ENCODE results near the gene COL12A1. TPM values are rescaled to one million over a fixed set of nuclear protein-coding genes. Genes with fewer than 3 reads are reported as not detected.

Gene COL12A1
- polyA plus RNA-seq, 1 donor = 311 TPM

- no peak for DNase-seq (ENCODE audit: low read depth)
Observed at GRCh38 chr6:75145211-75145610, 60.6 kb downstream of the COL12A1 start.

GRCh38 chr6:75144386-75144785, 61.5 kb downstream of the COL12A1 start:
- DNase-seq (ENCODE audit: low read depth) = no peak

- DNase-seq (ENCODE audit: low read depth) = no peak
Observed at GRCh38 chr6:75143191-75143590, 62.7 kb downstream of the COL12A1 start.

DNA sequence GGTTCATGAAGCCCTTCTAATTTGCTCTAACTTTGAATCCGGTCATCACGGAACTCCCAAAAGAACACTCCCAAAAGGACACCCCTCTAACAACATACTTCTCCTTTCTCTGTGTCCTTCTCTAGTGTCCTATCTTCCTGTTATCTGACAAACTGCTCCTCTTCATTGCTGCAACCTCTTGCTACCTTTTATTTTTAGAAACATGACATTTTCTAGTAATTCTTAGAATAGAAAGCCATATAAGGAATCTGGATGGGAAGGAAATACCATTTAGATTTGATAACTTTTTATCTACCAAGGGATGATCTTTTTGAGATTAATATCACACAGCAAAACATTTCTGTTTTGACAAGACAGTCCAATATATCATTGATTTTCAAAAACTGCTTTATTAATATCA, 63.1 kb downstream of the COL12A1 start:
- DNase-seq (ENCODE audit: low read depth) = no peak

DNA sequence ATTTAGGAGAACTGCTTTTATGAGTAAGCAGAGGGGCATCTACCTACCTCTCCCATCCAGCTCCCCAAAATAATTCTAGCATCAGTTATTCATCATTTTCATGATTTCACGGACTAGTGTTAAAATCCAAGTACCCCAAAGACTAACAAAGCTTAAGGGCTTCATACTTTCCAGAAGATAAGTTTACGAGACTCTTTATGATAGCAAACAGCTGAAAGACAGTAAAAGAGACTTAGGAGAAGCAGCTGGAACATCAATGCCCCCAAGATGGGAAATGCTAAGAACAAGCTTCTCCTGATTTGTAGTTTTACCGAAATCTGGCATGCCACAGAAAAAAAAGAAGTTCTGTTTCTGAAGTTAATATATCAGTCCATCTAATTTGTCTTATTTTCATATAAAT, 70.0 kb downstream of the COL12A1 start:
- DNase-seq (ENCODE audit: low read depth) = no peak

- DNase-seq (ENCODE audit: low read depth) = no peak
Observed at GRCh38 chr6:75135450-75135849, 70.4 kb downstream of the COL12A1 start.

DNA sequence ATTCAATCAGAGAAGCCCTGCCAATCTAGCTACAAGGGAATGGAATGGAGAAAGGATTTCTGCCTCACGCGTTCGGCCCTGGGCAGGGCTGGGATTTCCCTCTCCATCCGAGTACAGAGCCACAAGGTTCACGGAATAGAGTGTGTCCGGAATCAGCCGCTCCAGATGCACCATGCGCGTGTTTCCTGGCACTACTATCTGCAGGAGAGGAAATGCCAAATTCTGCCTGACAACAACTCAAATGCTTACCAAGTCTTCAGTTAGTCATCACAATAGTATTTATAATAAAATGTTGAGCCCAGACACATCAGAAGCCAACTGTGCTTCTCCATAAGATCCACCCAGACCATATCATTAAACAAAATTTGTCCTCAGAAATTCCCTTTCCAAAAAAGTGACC, 75.1 kb downstream of the COL12A1 start:
- no peak for DNase-seq (ENCODE audit: low read depth)

DNA sequence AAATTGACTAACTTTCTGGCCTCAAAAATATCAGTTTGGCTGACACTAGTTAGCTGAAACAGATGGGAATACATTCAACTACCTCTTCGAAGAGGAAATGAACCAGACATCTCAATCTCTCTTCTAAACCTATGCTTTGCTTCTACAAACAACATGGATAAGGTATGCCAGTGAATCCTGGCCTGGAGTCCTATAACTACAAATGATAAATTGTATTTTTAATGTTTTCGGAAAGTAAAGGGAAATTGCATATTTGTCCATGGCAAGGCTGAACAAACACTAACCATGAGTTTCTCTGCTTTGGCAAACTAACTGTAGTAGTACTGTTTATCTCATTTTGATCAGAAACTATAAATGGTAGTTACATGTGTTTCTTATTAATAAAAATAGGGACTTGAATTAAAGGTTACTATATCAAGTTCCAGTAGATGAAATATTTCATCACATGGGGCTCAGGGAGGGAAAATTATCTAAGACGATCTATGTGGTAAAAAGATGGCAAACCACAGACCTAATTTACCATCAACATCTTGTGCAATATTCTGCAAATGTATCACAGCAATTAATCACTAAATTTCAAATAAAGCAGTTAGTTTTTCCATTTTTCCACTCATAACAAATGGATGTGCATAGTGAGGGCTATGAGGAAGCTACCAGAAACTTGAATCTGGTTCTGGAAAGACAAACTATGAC, 76.8 kb downstream of the COL12A1 start:
- no peak for DNase-seq (ENCODE audit: low read depth)

GRCh38 chr6:75126518-75126917, 79.3 kb downstream of the COL12A1 start:
- no peak for DNase-seq (ENCODE audit: low read depth)

DNA sequence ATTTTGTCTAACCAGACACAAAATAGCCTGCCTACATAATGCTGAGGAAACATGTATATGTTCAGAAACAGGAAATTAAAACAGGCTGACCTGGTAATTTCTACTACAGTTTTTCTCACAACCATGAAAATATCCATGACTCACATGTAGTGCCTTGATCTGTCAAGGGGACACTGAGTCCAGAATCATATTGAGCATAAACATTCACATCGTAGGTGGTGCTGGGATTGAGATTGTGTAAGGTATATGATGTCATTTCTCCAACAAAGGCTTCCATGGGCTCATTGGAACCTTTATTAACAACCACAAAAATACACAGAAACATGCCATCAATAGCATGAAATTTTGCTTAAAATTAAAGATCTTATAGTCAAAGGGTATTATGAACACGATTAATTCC, 80.9 kb downstream of the COL12A1 start:
- DNase-seq (ENCODE audit: low read depth) = no peak

DNA sequence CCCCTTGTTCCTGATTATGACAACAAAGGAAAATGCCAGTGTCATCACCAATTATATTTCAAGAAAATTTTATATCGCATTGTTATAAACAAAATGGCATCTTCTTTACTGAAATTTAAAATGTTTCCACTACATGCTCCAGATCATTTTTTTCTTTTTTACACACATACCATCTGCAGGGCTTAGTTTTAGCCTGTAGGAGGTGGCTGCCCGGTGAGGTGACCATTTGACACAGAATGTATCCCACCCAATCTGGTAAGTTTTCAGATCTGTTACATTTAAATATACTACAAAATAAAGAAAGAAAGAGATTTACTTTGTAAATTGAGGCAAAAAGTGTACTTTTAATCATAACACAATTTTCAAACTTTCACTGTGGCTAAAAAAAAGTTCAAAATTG, 81.8 kb downstream of the COL12A1 start:
- no peak for DNase-seq (ENCODE audit: low read depth)

- DNase-seq (ENCODE audit: low read depth) = no peak
Observed at GRCh38 chr6:75118925-75119515, 86.8 kb downstream of the COL12A1 start.

GRCh38 chr6:75117701-75118100, 88.2 kb downstream of the COL12A1 start:
- no peak for DNase-seq (ENCODE audit: low read depth)

- DNase-seq (ENCODE audit: low read depth) = no peak
Observed at GRCh38 chr6:75116946-75117345, 88.9 kb downstream of the COL12A1 start.

GRCh38 chr6:75115481-75115880, 90.4 kb downstream of the COL12A1 start:
- no peak for DNase-seq (ENCODE audit: low read depth)

GRCh38 chr6:75114806-75115205, 91.0 kb downstream of the COL12A1 start:
- no peak for DNase-seq (ENCODE audit: low read depth)

GRCh38 chr6:75114195-75114594, 91.7 kb downstream of the COL12A1 start:
- no peak for DNase-seq (ENCODE audit: low read depth)

- no peak for DNase-seq (ENCODE audit: low read depth)
Observed at GRCh38 chr6:75113446-75113845, 92.4 kb downstream of the COL12A1 start.

DNA sequence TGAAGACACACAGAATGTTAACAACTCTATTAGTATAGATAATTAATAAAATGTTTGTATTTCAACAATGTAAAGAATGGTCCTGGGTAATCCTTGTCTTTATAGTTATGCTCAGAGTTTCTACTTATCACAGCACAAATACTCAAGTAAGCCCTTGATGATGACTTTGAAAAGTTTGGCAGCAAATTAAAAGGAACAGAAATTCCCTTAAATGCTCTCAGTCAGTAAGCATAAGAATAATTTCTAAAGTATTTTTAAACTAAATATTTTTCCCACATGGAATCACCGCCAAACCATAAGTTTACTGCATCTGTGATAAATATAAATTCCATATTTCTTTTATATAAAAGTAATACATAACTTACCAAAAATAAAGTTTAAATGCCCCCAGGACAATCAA, 96.1 kb downstream of the COL12A1 start:
- no peak for DNase-seq (ENCODE audit: low read depth)

GRCh38 chr6:75109022-75109421, 96.8 kb downstream of the COL12A1 start:
- no peak for DNase-seq (ENCODE audit: low read depth)

GRCh38 chr6:75108333-75108974, 97.4 kb downstream of the COL12A1 start:
- no peak for DNase-seq (ENCODE audit: low read depth)

DNA sequence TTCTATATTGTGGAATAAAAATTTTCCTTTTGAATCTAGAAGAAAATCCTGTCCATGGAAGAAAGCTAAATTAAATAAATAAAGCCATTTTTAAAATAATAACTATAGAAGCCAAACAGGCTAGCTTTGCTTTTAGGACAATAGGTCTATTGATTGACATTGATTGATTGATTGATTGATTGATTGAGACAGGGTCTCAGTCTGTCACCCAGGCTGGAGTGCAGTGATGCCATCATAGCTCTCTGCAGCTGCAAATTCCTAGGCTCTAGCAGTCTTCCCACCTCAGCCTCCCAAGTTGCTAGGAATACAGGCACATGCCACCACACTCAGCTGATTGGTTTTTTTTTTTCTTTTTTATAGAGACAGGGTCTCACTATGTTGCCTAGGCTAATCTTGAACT, 97.9 kb downstream of the COL12A1 start:
- DNase-seq (ENCODE audit: low read depth) = no peak

- no peak for DNase-seq (ENCODE audit: low read depth)
Observed at GRCh38 chr6:75106426-75106825, 99.4 kb downstream of the COL12A1 start.
